K562 (cell line): Measurements from ENCODE around the gene CD34.
A peak's percentile ranks its signal among the peaks of the same experiment; 100 is the strongest.

Source experiments
- CTCF ChIP-seq, 3 experiments: IDR thresholded peaks in 2 of 3; conservative IDR thresholded peaks in 1 of 3; 2 replicates each; pipeline ENCODE4 v1.5.1; 2011 to 2012; ENCODE audit warnings: low read length in 3 of 3, mild to moderate bottlenecking in 3 of 3, control low read depth in 2 of 3, improper control_type of control experiment in 1 of 3, inconsistent platforms in 1 of 3, low read depth in 1 of 3, mixed read lengths in 1 of 3, moderate library complexity in 1 of 3; ENCODE audit not compliant: insufficient read depth in 2 of 3
- KDM1A ChIP-seq, 2 experiments: fragments of 450-650 bp; IDR thresholded peaks; 2 replicates each; pipeline ENCODE4 v1.6.1; 2016; ENCODE audit warnings: mild to moderate bottlenecking in 2 of 2
- MEF2A ChIP-seq: IDR thresholded peaks from 2 replicates; pipeline ENCODE4 v1.6.1; 2011; ENCODE audit warnings: low read depth, mild to moderate bottlenecking, low read length, moderate library complexity; ENCODE audit not compliant: control insufficient read depth
- PBX2 ChIP-seq, 2 experiments: IDR thresholded peaks in 1 of 2; conservative IDR thresholded peaks in 1 of 2; 2 replicates each; pipeline ENCODE4 v1.6.1; 2016; ENCODE audit warnings: low read depth in 2 of 2, mild to moderate bottlenecking in 1 of 2, missing compliant biosample characterization in 1 of 2, missing genetic modification characterization in 1 of 2, moderate library complexity in 1 of 2
- POLR2A ChIP-seq: fragments of 450-650 bp; conservative IDR thresholded peaks from 2 replicates; pipeline ENCODE4 v1.6.1; 2016
- RAD51 ChIP-seq: fragments of 450-650 bp; IDR thresholded peaks from 2 replicates; pipeline ENCODE4 v1.7.1; 2016; ENCODE audit warnings: low read depth, mild to moderate bottlenecking, borderline replicate concordance
- RBBP5 ChIP-seq: fragments of 200-600 bp; sonication (generic); IDR thresholded peaks from 2 replicates; pipeline ENCODE4 v1.6.1; 2012; ENCODE audit warnings: borderline replicate concordance, mild to moderate bottlenecking, low read length, control low read depth, inconsistent platforms; ENCODE audit not compliant: insufficient read depth, poor library complexity, severe bottlenecking
- USF2 ChIP-seq: sonication (generic); formaldehyde crosslinking; IDR thresholded peaks from 2 replicates; pipeline ENCODE4 v1.5.0; 2020; ENCODE audit warnings: missing genetic modification reagents
- YY1 ChIP-seq, 3 experiments: IDR thresholded peaks; 2 replicates each; pipeline ENCODE4 v1.6.1; 2011; ENCODE audit warnings: low read length in 2 of 3, mild to moderate bottlenecking in 2 of 3, moderate library complexity in 2 of 3, borderline replicate concordance in 1 of 3, control low read depth in 1 of 3, low read depth in 1 of 3; ENCODE audit not compliant: insufficient read depth in 3 of 3, insufficient replicate concordance in 2 of 3, control insufficient read depth in 1 of 3, insufficient read length in 1 of 3; ENCODE audit errors: extremely low read depth in 1 of 3

- TF ChIP-seq USF2 (0 out of 2 replicates have a peak, but pooled peaks have one; percentile 25), CTCF (IDR thresholded peaks at IDR 0.05 in 2 of 3, conservative IDR thresholded peaks at IDR 0.05 in 1 of 3; ENCODE audit: insufficient read depth in 2 of 3, low read depth in 1 of 3, low read length in 3 of 3) (no peak), PBX2 (CRISPR knock-in tag; IDR thresholded peaks at IDR 0.05; ENCODE audit: low read depth) (no peak), PBX2 (tag; conservative IDR thresholded peaks at IDR 0.05; ENCODE audit: low read depth) (no peak), KDM1A (IDR thresholded peaks at IDR 0.05) (no peak), POLR2A (no peak), RBBP5 (no peak), RAD51 (no peak), MEF2A (no peak), YY1 (IDR thresholded peaks at IDR 0.05; ENCODE audit: borderline replicate concordance in 1 of 3, control insufficient read depth in 1 of 3, extremely low read depth in 1 of 3, insufficient read depth in 3 of 3, insufficient read length in 1 of 3, insufficient replicate concordance in 2 of 3, low read depth in 1 of 3, low read length in 2 of 3) (no peak)
Measured at GRCh38 chr1:207941665-207942064, 30.7 kb upstream of the CD34 start.
